ENCODE results near the gene TAF1.
A peak's percentile ranks its signal among the peaks of the same experiment; 100 is the strongest.
"Not testable (repeated sequence)": the region's sequence is repeated elsewhere in the genome, so short reads cannot be mapped to it uniquely, and the experiment has no call there.

The TAF1 gene, protein sequence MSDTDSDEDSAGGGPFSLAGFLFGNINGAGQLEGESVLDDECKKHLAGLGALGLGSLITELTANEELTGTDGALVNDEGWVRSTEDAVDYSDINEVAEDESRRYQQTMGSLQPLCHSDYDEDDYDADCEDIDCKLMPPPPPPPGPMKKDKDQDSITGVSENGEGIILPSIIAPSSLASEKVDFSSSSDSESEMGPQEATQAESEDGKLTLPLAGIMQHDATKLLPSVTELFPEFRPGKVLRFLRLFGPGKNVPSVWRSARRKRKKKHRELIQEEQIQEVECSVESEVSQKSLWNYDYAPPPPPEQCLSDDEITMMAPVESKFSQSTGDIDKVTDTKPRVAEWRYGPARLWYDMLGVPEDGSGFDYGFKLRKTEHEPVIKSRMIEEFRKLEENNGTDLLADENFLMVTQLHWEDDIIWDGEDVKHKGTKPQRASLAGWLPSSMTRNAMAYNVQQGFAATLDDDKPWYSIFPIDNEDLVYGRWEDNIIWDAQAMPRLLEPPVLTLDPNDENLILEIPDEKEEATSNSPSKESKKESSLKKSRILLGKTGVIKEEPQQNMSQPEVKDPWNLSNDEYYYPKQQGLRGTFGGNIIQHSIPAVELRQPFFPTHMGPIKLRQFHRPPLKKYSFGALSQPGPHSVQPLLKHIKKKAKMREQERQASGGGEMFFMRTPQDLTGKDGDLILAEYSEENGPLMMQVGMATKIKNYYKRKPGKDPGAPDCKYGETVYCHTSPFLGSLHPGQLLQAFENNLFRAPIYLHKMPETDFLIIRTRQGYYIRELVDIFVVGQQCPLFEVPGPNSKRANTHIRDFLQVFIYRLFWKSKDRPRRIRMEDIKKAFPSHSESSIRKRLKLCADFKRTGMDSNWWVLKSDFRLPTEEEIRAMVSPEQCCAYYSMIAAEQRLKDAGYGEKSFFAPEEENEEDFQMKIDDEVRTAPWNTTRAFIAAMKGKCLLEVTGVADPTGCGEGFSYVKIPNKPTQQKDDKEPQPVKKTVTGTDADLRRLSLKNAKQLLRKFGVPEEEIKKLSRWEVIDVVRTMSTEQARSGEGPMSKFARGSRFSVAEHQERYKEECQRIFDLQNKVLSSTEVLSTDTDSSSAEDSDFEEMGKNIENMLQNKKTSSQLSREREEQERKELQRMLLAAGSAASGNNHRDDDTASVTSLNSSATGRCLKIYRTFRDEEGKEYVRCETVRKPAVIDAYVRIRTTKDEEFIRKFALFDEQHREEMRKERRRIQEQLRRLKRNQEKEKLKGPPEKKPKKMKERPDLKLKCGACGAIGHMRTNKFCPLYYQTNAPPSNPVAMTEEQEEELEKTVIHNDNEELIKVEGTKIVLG (N-terminal part only)

DNA sequence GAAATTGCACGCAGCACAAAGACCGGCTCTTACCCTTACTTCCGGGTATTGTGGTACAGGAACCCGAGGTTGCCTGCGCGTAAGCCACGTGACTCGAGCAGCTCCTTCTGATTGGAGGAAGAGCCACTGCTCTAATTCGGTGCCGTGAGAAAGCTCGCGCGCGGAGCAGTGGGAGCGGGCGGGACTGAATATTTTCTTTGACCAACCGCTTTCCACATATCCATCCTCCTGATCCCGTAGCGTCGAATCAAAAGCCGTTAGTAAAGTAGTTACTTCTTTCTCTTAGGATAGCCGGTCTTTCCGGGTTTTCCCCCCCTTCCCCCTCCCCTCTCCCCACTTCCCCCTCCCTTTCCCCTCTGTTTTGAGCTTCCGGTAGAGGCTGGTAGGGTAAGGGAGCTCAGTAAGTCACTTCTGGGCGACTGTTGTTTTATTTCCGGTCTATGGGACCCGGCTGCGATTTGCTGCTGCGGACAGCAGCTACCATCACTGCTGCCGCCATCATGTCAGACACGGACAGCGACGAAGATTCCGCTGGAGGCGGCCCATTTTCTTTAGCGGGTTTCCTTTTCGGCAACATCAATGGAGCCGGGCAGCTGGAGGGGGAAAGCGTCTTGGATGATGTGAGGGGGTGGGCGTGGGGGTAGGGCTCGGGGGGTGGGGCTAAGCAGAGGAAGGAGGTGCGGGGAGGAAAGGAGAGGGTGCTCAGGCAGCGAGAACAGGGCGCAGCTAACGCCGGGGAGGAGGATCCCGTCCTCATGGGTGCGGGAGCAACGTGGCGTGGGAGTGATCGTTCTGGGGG lies at the start of gene TAF1:
TAF1 (plus strand) TSS at position 483 of the 799 bp plus-strand sequence; CDS start at position 501, 18 bp downstream.
- peak; percentile 86 for DNase-seq (ENCODE audit: low read depth)

DNA sequence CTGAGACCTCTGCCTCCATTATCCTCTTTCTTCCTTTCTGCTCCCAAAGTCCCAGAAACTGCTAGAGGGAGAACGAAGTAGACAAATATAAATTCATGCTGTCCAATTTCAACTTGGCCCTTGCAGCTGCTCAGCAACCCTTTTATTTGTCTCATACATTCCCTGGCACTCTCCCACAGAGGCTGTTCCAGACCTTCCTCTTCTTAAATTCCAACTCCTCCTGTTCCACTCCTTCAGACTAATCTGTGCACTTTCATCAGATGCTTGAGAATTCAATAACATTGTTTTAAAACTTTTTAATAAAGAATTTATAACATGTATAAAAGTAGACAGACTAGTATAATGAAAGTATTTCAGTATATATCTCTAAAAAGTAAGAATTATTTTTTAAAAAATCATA lies 49.2 kb upstream of the TAF1 start:
- DNase-seq (ENCODE audit: low read depth) = not testable (repeated sequence)

DNA sequence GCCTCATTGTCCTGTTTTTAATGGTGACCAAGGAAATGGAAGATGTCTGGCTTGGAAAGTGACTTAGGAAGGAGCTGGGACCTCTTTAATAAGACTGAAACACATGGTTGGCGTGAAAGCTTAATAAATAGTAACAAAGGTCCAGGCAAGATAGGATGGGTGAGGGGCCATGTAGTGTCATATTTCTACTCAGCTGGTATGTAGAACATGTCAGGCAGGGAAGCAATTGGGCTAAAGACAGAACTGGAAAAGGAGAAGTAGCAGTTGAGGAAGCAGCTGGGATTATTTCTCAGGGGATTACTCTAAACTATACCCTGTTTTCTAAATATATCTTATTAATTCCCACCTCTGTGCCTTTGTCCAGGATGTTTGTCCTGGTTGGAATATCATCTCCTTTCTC lies 46.0 kb upstream of the TAF1 start:
- no peak for DNase-seq (ENCODE audit: low read depth)

DNA sequence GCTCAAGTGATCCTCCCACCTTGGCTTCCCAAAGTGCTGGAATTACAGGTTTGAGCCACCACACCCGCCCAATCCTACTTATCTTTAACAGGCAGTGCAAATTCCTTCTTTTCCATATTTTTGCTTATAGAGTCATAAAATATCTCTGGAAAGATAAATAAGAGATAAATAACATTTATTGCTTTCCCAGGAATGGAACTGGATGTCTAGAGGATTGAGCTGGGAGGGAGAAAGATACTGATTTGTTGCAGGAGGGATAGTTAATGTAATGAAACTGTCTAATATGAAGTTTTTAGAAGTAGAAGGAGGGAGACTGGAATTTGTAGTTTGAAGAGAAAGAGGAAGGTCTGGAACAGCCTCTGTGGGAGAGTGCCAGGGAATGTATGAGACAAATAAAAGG lies 44.4 kb upstream of the TAF1 start:
- DNase-seq (ENCODE audit: low read depth) = no peak

DNA sequence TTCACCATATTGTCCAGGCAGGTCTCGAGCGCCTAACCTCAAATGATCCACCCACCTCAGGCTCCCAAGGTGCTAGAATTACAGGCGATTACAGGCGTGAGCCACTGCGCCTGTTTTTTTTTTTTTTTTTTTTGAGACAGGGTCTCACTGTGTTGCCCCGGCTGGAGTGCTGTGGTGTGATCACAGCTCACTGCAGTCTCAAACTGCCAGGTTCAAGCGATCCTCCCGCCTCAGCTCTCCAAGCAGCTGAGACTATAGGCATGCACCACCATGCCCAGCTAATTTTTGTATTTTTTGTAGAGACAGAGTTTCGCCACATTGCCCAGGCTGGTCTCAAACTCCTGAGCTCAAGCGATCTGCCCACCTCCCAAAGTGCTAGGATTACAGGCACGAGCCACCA lies 41.7 kb upstream of the TAF1 start:
- not testable (repeated sequence) for DNase-seq (ENCODE audit: low read depth)

DNA sequence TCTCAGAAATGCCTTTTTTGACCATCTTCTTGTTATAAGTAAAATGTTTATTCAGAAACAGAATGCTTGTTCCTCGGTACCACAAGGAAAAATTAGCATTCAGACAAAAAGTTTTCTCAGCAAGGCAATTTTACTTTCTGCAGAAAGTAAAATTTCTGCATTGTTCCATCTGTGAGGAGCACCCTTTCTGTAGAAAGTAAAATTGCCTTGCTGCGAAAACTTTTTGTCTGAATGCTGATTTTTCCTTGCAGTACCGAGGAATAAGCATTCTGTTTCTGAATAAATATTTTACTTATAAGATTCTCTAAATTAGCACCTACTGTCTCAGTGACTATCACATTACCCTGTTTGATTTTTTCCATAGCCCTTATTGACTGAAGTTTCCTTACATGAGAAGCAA lies 39.8 kb upstream of the TAF1 start:
- no peak for DNase-seq (ENCODE audit: low read depth)

DNA sequence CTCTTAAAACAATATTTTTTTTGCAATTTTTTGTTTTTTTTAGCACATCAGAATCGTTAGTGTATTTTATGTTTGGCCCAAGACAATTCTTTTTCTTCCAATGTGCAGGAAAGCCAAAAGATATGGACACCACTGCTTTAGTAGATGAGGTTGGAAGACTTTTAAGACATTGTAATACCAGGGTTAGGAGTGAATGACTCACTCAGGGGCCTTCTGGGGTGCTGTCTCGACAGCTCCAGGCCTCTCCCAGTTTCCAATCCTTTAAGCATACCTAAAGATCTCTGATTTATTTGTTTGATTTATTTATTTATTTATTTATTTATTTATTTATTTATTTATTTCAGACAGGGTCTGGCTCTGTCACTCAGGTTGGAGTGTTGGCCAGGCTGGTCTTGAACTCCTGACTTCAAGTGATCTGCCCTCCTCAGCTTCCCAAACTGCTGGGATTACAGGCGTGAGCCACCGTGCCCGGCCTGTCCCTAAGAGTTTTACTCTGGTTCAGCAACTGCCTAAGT lies 16.9 kb upstream of the TAF1 start:
- DNase-seq (ENCODE audit: low read depth) = not testable (repeated sequence)

DNA sequence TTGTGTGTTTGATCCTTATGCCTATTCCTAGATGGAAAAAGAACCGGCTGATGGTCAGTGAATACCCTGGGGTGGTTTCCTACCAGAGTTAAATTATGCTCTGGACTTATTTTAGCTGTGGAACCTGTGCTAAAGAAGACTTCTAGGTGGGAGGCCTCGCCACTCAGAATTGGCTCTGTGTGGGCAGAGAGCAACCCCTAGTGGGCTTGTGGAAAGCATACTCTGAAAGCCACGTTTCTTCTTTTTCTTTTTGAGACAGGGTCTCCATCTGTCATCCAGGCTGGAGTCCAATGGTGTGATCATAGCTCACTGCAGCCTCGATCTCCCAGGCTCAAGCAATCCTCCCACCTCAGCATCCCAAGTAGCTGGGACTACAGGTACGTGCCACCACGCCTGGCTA lies 16.3 kb upstream of the TAF1 start:
- DNase-seq (ENCODE audit: low read depth) = not testable (repeated sequence)

DNA sequence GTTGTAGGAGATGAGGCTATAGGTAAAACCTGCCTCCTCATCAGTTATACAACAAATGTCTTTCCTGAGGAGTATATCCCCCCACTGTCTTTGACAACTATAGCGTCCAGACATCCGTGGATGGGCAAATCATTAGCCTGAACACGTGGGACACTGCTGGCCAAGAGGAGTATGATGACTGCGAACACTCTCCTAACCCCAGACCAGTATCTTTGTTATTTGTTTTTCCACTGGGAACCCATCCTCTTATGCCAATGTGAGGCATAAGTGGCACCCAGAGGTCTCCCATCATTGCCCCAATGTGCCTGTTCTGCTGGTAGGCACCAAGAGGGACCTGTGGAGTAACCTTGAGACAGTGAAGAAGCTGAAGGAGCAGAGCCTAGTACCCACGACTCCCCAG lies 13.7 kb upstream of the TAF1 start:
- not testable (repeated sequence) for DNase-seq (ENCODE audit: low read depth)

DNA sequence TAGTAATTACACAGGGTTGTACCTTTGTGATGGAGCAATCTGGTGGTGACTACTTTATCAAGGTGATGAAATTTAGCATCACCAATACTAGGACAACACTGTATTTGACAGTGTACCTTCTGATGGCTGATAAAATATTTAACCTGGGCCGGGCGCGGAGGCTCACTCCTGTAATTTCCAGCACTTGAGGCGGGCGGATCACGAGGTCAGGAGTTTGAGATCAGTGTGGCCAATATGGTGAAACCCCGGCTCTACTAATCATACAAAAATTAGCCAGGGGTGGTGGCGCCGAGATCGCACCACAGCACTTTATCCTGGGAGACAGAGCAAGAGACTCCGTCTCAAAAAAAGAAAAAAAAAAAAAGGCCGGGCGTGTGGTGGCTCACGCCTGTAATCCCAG lies 1.9 kb upstream of the TAF1 start:
- DNase-seq (ENCODE audit: low read depth) = no peak

DNA sequence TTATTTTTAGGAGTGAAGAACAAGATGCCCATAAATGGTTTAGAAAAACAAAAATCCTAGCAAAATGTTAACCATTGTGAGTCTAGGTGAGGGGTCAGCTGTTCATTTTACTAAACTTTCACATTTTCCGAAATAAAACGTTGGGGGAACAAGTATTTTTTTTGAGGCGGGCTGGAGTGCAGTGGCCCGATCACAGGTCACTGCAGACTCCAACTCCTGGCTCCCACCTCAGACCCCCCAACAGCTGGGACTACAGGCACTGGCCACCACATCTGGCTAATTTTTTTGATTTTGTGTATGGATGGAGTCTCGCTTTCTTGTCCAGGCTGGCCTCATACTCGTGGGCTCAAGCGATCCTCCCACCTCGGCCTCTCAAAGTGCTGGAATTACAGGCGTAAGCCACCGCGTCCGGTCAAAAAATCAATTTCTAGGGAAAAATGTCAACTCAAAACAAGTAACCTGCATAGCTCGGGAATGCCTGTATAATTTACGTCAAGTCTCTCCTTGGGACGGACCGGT lies 742 bp upstream of the TAF1 start:
- DNase-seq (ENCODE audit: low read depth) = no peak

DNA sequence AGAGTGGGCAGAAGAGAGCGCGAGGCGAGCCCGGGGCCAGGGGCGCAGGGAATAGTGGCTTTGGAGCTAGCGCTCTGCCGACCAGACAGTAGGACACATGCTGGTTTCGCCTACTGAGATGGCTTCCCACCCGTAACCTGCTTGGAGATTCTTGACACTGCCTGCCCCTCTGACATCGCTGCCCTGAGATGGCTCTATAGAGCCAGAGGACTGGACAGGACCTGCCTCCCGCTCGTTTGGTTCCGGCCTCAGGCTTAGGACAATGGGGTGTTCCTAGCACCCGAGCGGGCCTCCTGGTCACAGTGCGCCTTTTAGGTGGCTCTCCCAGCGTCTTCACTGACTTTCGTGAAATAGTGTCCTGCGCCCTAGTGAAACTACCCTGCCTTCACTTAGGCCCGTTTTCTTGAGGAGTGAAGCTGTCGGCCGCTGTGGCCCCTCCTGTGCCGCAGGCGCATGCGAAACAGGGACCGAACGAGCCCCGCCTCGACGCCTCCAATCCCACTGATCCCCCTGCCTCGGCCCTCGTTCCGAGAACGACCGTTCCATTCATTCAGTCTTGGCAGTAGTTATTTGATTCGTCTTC lies 608 bp downstream of the TAF1 start:
- no peak for DNase-seq (ENCODE audit: low read depth)

DNA sequence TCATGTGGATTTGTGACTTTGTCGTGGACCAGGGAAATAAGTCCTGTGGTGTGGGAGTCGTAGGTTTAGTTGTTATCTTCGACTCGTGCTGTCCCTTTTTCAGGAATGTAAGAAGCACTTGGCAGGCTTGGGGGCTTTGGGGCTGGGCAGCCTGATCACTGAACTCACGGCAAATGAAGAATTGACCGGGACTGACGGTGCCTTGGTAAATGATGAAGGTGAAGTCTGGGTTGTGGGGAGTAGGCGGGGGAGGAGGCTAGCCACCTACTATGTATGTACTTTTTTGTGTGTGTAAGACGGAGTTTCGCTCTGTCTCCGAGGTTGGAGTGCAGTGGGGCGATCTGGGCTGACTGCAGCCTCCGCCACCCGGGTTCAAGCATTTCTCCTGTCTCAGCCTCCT lies 1.2 kb downstream of the TAF1 start:
- DNase-seq (ENCODE audit: low read depth) = no peak

DNA sequence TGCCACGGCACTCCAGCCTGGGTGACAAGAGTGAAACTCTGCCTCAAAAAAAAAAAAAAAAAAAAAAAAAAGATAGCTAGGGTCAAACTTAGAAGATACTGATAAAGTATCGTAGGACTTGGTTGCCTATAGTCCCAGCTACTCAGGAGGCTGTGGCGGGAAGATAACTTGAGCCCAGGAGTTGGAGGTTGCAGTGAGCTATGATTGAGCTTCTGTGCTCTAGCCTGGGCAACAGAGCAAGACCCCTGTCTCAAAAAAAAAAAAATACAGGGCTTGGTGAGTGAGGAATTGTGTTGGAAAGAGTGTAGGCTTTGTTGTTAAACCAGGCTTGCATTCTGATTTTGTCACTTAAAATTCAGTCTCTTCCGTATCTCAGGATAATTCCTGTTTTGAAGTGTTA lies 6.2 kb downstream of the TAF1 start:
- no peak for DNase-seq (ENCODE audit: low read depth)

DNA sequence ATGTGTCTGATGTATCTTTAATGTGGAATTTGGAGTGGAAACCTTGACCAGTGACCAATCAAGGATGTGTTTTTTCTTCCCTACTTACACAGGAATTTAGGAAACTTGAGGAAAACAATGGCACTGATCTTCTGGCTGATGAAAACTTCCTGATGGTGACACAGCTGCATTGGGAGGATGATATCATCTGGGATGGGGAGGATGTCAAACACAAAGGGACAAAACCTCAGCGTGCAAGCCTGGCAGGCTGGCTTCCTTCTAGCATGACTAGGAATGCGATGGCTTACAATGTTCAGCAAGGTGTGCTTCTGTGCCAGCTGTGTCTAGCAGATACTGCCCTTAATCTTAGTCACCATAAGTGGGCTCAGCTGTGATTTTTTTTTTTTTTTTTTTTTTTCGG lies 12.6 kb downstream of the TAF1 start:
- DNase-seq (ENCODE audit: low read depth) = no peak

DNA sequence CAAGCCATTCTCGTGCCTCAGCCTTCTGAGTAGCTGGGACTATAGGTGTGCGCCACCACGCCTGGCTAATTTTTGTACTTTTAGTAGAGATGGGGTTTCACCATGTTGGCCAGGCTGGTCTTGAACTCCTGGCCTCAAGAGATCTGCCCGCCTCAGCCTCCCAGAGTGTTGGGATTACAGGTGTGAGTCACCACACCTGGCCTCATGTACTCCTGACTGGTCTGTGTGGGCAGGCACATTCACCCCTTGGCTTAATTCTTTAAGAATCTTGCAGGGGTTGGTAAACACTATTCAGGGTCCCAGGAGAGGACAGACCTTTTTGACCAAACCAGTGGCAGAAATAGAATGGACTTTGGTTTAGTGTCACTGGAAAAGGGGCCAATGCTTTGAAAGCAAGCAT lies 25.6 kb downstream of the TAF1 start:
- DNase-seq (ENCODE audit: low read depth) = not testable (repeated sequence)

DNA sequence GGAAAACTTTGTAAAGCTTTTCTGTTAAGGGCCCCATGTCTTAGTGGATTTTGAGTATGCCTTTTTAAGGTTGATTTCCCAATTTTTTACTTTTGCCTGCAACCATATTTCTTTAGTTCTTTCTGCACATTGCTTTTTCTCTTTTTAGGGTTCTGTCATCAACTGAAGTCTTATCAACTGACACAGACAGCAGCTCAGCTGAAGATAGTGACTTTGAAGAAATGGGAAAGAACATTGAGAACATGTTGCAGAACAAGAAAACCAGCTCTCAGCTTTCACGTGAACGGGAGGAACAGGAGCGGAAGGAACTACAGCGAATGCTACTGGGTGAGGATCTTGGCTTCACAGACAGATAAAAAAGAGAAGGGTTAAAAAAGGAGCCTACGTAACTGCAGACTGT lies 27.8 kb downstream of the TAF1 start:
- DNase-seq (ENCODE audit: low read depth) = no peak

DNA sequence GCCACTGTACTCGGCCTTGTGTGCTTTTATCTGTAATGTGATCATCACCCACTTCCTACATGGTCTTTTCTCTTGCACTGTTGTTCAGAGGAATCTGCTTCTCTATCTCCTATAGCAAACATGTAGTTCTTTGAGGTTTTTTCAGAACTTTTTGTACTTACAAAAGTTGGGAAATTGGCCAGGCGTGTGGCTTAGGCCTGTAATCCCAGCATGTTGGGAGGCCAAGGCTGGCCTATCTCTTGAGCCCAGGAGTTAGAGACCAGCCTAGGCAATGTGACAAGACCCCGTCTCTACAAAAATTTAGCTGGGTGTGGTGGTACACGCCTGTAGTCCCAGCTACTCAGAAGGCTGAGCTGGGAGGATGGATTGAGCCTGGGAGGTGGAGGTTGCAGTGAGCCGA lies 30.4 kb downstream of the TAF1 start:
- DNase-seq (ENCODE audit: low read depth) = no peak

DNA sequence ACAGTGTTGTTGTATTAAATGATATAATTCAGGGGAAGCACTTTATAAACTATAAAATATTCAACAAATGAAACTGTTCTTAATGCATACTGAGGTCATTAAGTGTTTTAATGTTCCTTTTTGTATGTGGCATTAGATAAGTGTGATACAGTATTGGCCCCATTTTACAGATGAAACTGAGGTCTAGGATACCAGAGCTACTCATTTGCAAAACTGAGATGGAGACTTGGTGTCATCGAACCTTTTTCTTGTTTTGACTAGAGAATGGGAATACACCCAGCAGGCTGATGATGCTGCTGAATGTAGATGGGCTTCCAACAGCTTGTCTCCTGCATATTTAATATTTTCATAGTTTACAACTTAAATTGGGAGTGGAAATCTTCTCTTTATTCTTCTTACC lies 34.6 kb downstream of the TAF1 start:
- no peak for DNase-seq (ENCODE audit: low read depth)

DNA sequence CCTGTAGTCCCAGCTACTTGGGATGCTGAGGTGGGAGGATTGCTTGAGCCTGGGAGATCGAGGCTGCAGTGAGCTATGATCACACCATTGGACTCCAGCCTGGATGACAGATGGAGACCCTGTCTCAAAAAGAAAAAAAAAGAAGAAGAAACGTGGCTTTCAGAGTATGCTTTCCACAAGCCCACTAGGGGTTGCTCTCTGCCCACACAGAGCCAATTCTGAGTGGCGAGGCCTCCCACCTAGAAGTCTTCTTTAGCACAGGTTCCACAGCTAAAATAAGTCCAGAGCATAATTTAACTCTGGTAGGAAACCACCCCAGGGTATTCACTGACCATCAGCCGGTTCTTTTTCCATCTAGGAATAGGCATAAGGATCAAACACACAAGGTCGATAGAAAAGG lies 50.1 kb downstream of the TAF1 start:
- DNase-seq (ENCODE audit: low read depth) = not testable (repeated sequence)

DNA sequence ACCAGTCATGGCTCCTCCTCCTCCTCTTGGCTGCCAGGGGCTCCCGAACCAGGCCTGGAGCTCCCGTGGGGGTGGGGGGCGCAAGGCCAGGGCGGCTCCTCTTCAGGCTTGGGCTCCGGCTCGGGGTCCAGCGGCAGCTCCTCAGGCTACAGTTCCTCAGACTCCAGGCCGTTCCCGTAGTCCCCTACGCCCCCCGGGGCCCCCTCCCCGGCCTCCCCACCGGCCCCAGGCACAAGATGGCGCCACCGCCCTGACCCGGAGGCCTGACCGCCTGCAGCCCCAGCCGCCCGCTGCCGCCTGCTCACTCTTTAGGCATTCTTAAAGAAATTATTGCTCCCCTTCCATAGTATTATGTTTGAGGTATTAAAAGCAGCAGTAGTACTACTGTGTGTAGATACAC lies 54.5 kb downstream of the TAF1 start:
- no peak for DNase-seq (ENCODE audit: low read depth)

Measured in non-pigmented ciliary epithelial cell (primary cell).